H1 (cell line): Measurements from ENCODE around the gene PRRC2A. TPM values are rescaled to one million over a fixed set of nuclear protein-coding genes. Genes with fewer than 3 reads are reported as not detected.

Source experiments
- CTCF ChIA-PET: fragments of 300-600 bp; sonication (Branson Sonifier 250); formaldehyde crosslinking; loops from one replicate; lab custom pipeline; 2021; ENCODE audit not compliant: partially characterized antibody; lab: Charles Lee
- POLR2A ChIA-PET: fragments of 300-600 bp; sonication (Branson Sonifier 250); formaldehyde crosslinking; loops from one replicate; lab custom pipeline; 2021; ENCODE audit warnings: inconsistent platforms; ENCODE audit not compliant: partially characterized antibody; lab: Charles Lee
- DNase-seq, 2 experiments: peaks; one replicate each; pipeline versions ENCODE4 v3.0.0 to v3.0.0-alpha.2; 2010 to 2022; ENCODE audit warnings: low spot score in 2 of 2, low read depth in 1 of 2, mixed read lengths in 1 of 2
- FAIRE-seq: peaks from 2 replicates; lab custom pipeline; 2011; peaks lifted over from hg19 to GRCh38; lab: Jason Lieb, UNC
- H2AFZ ChIP-seq: 2 replicates; pipeline ENCODE4 v1.8.1; 2012; ENCODE audit warnings: low read length, inconsistent platforms
- H2AK5ac ChIP-seq: 2 replicates; pipeline ENCODE4 v1.6.1; 2013; ENCODE audit warnings: low read depth, low read length
- H2BK120ac ChIP-seq: replicated peaks from 2 replicates; pipeline ENCODE3; 2013; ENCODE audit warnings: low read depth, low read length, inconsistent platforms
- H2BK12ac ChIP-seq: 2 replicates; pipeline ENCODE4 v1.6.1; 2013; ENCODE audit warnings: low read depth, low read length
- H2BK15ac ChIP-seq: 2 replicates; pipeline ENCODE4 v1.6.1; 2013; ENCODE audit warnings: low read length
- H2BK20ac ChIP-seq: 2 replicates; pipeline ENCODE4 v1.6.1; 2013; ENCODE audit warnings: low read length
- H2BK5ac ChIP-seq: 2 replicates; pipeline ENCODE4 v1.6.1; 2013; ENCODE audit warnings: low read depth, low read length
- H3K14ac ChIP-seq: 2 replicates; pipeline ENCODE4 v1.6.1; 2013; ENCODE audit warnings: inconsistent platforms; ENCODE audit not compliant: insufficient read length
- H3K18ac ChIP-seq: 2 replicates; pipeline ENCODE4 v1.6.1; 2013; ENCODE audit warnings: low read length; ENCODE audit errors: extremely low read depth
- H3K23ac ChIP-seq: 2 replicates; pipeline ENCODE4 v1.6.1; 2013; ENCODE audit warnings: inconsistent platforms; ENCODE audit not compliant: insufficient read length
- H3K23me2 ChIP-seq: 2 replicates; pipeline ENCODE4 v1.6.1; 2013; ENCODE audit warnings: low read depth, low read length
- H3K27ac ChIP-seq: 2 replicates; pipeline ENCODE4 v1.6.1; 2011; ENCODE audit warnings: low read depth, low read length, inconsistent platforms
- H3K27me3 ChIP-seq, 4 experiments: replicated peaks in 1 of 4; 1 replicate in 1 of 4; 2 replicates in 3 of 4; pipeline versions ENCODE4 v1.6.1 to v1.8.1; 2011 to 2013; ENCODE audit warnings: low read length in 3 of 4, mild to moderate bottlenecking in 3 of 4, inconsistent platforms in 2 of 4, mixed read lengths in 2 of 4, moderate library complexity in 1 of 4; ENCODE audit not compliant: control insufficient read depth in 3 of 4, insufficient read depth in 3 of 4; ENCODE audit errors: extremely low read depth in 1 of 4
- H3K36me3 ChIP-seq, 4 experiments: 2 replicates each; pipeline versions ENCODE4 v1.6.1 to v1.8.1; 2011 to 2013; ENCODE audit warnings: mild to moderate bottlenecking in 4 of 4, low read length in 3 of 4, moderate library complexity in 2 of 4, control low read depth in 1 of 4, inconsistent platforms in 1 of 4; ENCODE audit not compliant: insufficient read depth in 4 of 4, control insufficient read depth in 2 of 4
- H3K4ac ChIP-seq: replicated peaks from 2 replicates; pipeline ENCODE3; 2013; ENCODE audit warnings: low read length, low read depth, mixed read lengths, inconsistent platforms; ENCODE audit not compliant: insufficient read length
- H3K4me1 ChIP-seq, 4 experiments: replicated peaks in 1 of 4; 1 replicate in 1 of 4; 2 replicates in 3 of 4; pipeline versions ENCODE4 v1.6.1 to v1.8.1; 2011 to 2013; ENCODE audit warnings: low read length in 3 of 4, inconsistent platforms in 2 of 4, mixed read lengths in 1 of 4; ENCODE audit not compliant: insufficient read depth in 4 of 4, control insufficient read depth in 3 of 4
- H3K4me2 ChIP-seq, 2 experiments: 2 replicates each; pipeline versions ENCODE4 v1.6.1 to v1.8.1; 2011 to 2013; ENCODE audit warnings: low read depth in 2 of 2, low read length in 2 of 2, control low read depth in 1 of 2, inconsistent platforms in 1 of 2, mild to moderate bottlenecking in 1 of 2; ENCODE audit not compliant: insufficient read depth in 1 of 2
- H3K4me3 ChIP-seq, 4 experiments: fragments of 200-600, 300-600 bp in 1 of 4; sonication (generic), shearing (Covaris generic), sonication (Bioruptor Twin) in 1 of 4; 2 replicates each; pipeline versions ENCODE4 v1.5.1 to v1.8.1; 2011 to 2016; ENCODE audit warnings: low read length in 4 of 4, low read depth in 3 of 4, control low read depth in 2 of 4, inconsistent platforms in 2 of 4, mild to moderate bottlenecking in 2 of 4, mixed read lengths in 1 of 4, moderate library complexity in 1 of 4; ENCODE audit not compliant: insufficient read depth in 2 of 4; ENCODE audit errors: extremely low read depth in 1 of 4
- H3K56ac ChIP-seq: replicated peaks from 2 replicates; pipeline ENCODE3; 2013; ENCODE audit warnings: low read depth, mild to moderate bottlenecking, mixed read lengths, low read length, inconsistent platforms; ENCODE audit not compliant: insufficient read length
- H3K79me1 ChIP-seq: 2 replicates; pipeline ENCODE4 v1.6.1; 2013; ENCODE audit warnings: low read depth, low read length, control low read depth
- H3K79me2 ChIP-seq, 2 experiments: 2 replicates each; pipeline versions ENCODE4 v1.6.1 to v1.8.1; 2012 to 2013; ENCODE audit warnings: low read length in 2 of 2, mild to moderate bottlenecking in 2 of 2, inconsistent platforms in 1 of 2; ENCODE audit not compliant: insufficient read depth in 2 of 2, control insufficient read depth in 1 of 2
- H3K9ac ChIP-seq, 4 experiments: replicated peaks in 1 of 4; 1 replicate in 1 of 4; 2 replicates in 3 of 4; pipeline versions ENCODE4 v1.6.1 to v1.8.1; 2011 to 2013; ENCODE audit warnings: low read depth in 3 of 4, low read length in 3 of 4, control low read depth in 2 of 4, mild to moderate bottlenecking in 2 of 4, moderate library complexity in 2 of 4, inconsistent platforms in 1 of 4; ENCODE audit errors: extremely low read depth in 1 of 4
- H3K9me3 ChIP-seq, 2 experiments: 2 replicates each; pipeline versions ENCODE4 v1.6.1 to v1.8.1; 2012 to 2013; ENCODE audit warnings: mild to moderate bottlenecking in 2 of 2, moderate library complexity in 2 of 2, control low read depth in 1 of 2, inconsistent platforms in 1 of 2, low read depth in 1 of 2, low read length in 1 of 2, mixed read lengths in 1 of 2; ENCODE audit not compliant: insufficient read depth in 2 of 2
- H4K20me1 ChIP-seq, 2 experiments: replicated peaks in 1 of 2; 2 replicates each; pipeline versions ENCODE3 to v1.8.1; 2011 to 2013; ENCODE audit warnings: inconsistent platforms in 2 of 2, low read length in 2 of 2, mild to moderate bottlenecking in 1 of 2; ENCODE audit not compliant: insufficient read depth in 2 of 2, control insufficient read depth in 1 of 2
- H4K5ac ChIP-seq: 2 replicates; pipeline ENCODE4 v1.6.1; 2013; ENCODE audit warnings: low read length, low read depth, mixed read lengths, inconsistent platforms; ENCODE audit not compliant: insufficient read length
- H4K8ac ChIP-seq: 2 replicates; pipeline ENCODE4 v1.8.0; 2013; ENCODE audit warnings: mild to moderate bottlenecking, moderate library complexity, low read length, inconsistent platforms; ENCODE audit not compliant: insufficient read depth; ENCODE audit errors: extremely low read depth
- H4K91ac ChIP-seq: replicated peaks from 2 replicates; pipeline ENCODE3; 2013; ENCODE audit warnings: low read length, mixed read lengths, inconsistent platforms; ENCODE audit not compliant: insufficient read length
- KDM1A ChIP-seq: fragments of 200-600, 300-600 bp; sonication (generic); IDR thresholded peaks from 2 replicates; pipeline ENCODE4 v1.7.1; 2016; ENCODE audit warnings: mild to moderate bottlenecking, low read length, borderline replicate concordance
- POLR2AphosphoS5 ChIP-seq: IDR thresholded peaks from 2 replicates; pipeline ENCODE4 v1.6.1; 2011; ENCODE audit warnings: low read depth, low read length
- SIN3A ChIP-seq, 2 experiments: IDR thresholded peaks in 1 of 2; conservative IDR thresholded peaks in 1 of 2; 2 replicates each; pipeline ENCODE4 v1.6.1; 2011 to 2012; ENCODE audit warnings: low read length in 2 of 2, improper control_type of control experiment in 1 of 2, low read depth in 1 of 2, mild to moderate bottlenecking in 1 of 2
- WGBS, 2 experiments: shearing (Covaris generic) in 1 of 2; methylation state at CpG; one replicate each; pipeline versions ENCODE4 v1.1.6 to v1.1.7; 2013 to 2015; ENCODE audit warnings: low lambda C conversion rate in 2 of 2, mixed read lengths in 2 of 2, inconsistent platforms in 1 of 2, low coverage in 1 of 2, missing lambda C conversion rate in 1 of 2; ENCODE audit not compliant: insufficient replicate concordance in 2 of 2, insufficient coverage in 1 of 2, insufficient read length in 1 of 2; ENCODE audit errors: extremely low coverage in 1 of 2, missing lambda C conversion rate in 1 of 2; 5-methylcytosine and 5-hydroxymethylcytosine counted together
- polyA plus RNA-seq, 7 experiments: library from polyadenylated mRNA; depleted of rRNA in 3 of 7; stranded (reverse) in 5 of 7; unstranded in 2 of 7; fragments of >200 nt in 5 of 7; fragments of 200-250 nt in 2 of 7; gene quantifications; 1 replicate in 5 of 7; 2 replicates in 1 of 7; 4 replicates in 1 of 7; pipeline versions ENCODE4 v1.2.1 to v1.2.3, GENCODE V29; 2011 to 2013; ENCODE audit warnings: missing spikeins in 2 of 7, mixed read lengths in 2 of 7
- total RNA-seq: library from RNA; stranded (reverse); fragmentation: NEBNext Ultra II Directional; extraction: Animal tissue kit (Norgen Biotek cat#: 25700); gene quantifications from 2 replicates; pipeline ENCODE4 v1.2.1, GENCODE V29; 2021

Gene PRRC2A
- total and polyA plus RNA-seq, 2 of the 8 experiments (the other 6 are each of a cell fraction or from before 2014, with no cell fraction given): 118 to 300 TPM

DNA sequence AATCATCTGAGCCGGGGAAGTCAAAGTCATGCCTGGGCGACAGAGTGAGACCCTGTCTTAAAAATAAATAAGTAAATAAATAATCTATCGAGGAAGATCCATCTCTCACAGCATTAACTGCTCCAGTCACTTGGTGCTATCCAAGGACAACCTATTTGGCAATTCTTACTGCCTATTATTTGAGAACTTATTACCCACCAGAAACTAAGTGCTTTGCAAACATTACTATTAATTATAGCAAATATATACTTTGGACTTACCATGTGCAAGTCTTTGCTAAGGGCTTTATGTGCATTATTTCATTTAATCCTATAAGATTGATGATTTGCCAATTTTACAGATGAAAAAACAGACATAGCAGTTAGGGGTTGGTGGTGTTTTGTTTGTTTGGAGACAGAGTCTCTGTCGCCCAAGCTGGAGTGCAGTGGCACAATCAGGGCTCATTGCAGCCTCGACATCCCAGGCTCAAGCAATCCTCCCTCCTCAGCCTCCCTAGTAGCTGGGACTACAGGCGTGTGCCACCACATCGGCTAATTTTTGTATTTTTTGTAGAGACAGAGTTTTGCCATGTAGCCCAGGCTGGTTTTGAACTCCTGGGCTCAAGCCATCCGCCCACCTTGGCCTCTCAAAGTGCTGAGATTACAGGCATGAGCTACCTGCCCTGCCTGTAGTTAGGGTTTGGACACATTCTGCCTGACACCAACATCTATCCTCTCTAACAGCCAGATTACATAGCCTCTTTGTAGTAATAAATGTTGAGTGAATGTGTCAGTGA lies 34.2 kb downstream of the PRRC2A start:
- CTCF ChIA-PET: interaction anchor here (0.7 to 5.2 kb wide), 9 partner anchors 9 to 141 kb away, joined by 3 to 38 read pairs (median 4); partner anchors contain the start of genes CSNK2B, GPANK1, LY6G5C and MSH5

More for the DNA sequence above, 34.2 kb downstream of the PRRC2A start:
- Histone ChIP-seq H2BK12ac (no peak overlapping the region), H3K4ac (no peak overlapping the region), H4K8ac (no peak overlapping the region), H2BK120ac (no peak overlapping the region), H4K20me1 (peaks cover 0 to 5% of the 10 kb centered on the region in 2 experiments), H3K4me3 (no peak overlapping the region), H3K79me1 (peaks cover 9% of the 10 kb centered on the region), H3K79me2 (peaks cover 4 to 38% of the 10 kb centered on the region in 2 experiments; a peak in 3 of 4 replicates), H3K36me3 (peaks cover 0 to 7% (median 0%) of the 10 kb centered on the region in 4 experiments; a peak in 2 of 8 replicates), H3K14ac (no peak overlapping the region), H3K4me2 (no peak overlapping the region), H4K5ac (no peak overlapping the region), H3K56ac (no peak overlapping the region), H2BK15ac (no peak overlapping the region), H3K27me3 (no peaks in the 10 kb centered on the region), H3K27ac (no peak overlapping the region), H3K9ac (no peak overlapping the region), H2BK5ac (no peak overlapping the region), H2BK20ac (no peak overlapping the region), H4K91ac (no peak overlapping the region), H3K9me3 (no peaks in the 10 kb centered on the region), H3K23ac (no peak overlapping the region), H3K23me2 (peaks cover 8% of the 10 kb centered on the region), H2AK5ac (no peak overlapping the region), H3K4me1 (peaks cover 0 to 8% (median 2%) of the 10 kb centered on the region in 4 experiments; a peak in 4 of 7 replicates), H2AFZ (no peak overlapping the region), H3K18ac (no peak overlapping the region)
- POLR2A ChIA-PET: interaction anchor here (0.7 to 25.5 kb wide), 11 partner anchors 9 to 180 kb away, joined by 3 to 883 read pairs (median 9); partner anchors contain the start of genes AIF1, C6orf47, CSNK2B and DDX39B
- TF ChIP-seq SIN3A (conservative IDR thresholded peaks at IDR 0.05 in 1 of 2, IDR thresholded peaks at IDR 0.05 in 1 of 2; ENCODE audit: low read depth in 1 of 2, low read length in 2 of 2) (no peak), POLR2AphosphoS5 (no peak), KDM1A (no peak)
- no peak for FAIRE-seq
- DNase-seq: no peak
- WGBS, 2 experiments: 91% methylated on average over 8 of the region's 8 CpGs; no CpG with 5 or more reads in 1 of the 2 experiments
